ENCODE results near the gene PRKG1.

DNA sequence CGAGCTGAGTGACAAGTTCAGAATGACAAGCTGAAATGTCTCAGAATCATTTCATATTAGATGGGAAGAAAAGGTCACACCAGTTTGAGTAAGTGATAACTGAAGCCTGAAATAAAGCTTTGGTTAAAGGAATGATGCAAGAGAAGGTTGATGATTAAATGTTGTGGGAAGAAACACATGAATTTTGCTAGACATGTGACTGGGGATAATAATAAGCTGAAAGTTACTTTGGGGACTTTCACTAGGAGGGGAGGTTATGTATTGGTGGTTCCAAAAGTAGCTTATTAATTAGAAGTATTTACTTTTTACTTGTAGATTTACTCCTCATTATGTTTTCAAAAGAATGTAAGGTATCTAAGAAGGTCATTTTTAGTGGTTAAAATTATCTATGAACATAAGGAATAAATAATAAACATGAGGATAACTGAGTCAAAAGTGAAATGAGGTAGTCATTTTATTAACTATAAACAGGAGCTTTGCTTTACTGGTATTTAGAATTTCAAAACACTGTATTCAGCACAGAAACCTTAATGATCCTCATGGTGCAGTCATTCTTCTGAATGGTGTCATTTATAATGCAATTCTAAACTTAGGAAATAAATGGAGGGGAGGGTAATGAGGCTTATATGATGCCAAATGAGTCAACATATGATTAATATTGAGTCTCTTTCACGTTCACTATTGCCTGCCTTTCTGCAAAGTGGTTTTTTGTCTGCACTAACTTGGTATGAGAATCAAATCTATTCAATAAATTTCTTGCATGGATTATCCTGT is 63.7 kb downstream of the PRKG1 start:
- TF ChIP-seq CTCF (conservative IDR thresholded peaks at IDR 0.05 in 1 of 2, IDR thresholded peaks at IDR 0.05 in 1 of 2; ENCODE audit: extremely low read depth in 1 of 2, insufficient read depth in 1 of 2, low read depth in 1 of 2, low read length in 2 of 2) = no peak
- TF ChIP-seq EZH2 (IDR thresholded peaks at IDR 0.05; ENCODE audit: borderline replicate concordance, low read length) = no peak
